IPS DF 4.7 (cell line): ENCODE measurements around the gene PPP1R27.

ENCODE experiments used
- DNase-seq: peaks from one replicate; pipeline ENCODE4 v3.0.0-alpha.2; 2013; ENCODE audit warnings: low spot score; ENCODE audit errors: extremely low read depth

Gene PPP1R27

DNA sequence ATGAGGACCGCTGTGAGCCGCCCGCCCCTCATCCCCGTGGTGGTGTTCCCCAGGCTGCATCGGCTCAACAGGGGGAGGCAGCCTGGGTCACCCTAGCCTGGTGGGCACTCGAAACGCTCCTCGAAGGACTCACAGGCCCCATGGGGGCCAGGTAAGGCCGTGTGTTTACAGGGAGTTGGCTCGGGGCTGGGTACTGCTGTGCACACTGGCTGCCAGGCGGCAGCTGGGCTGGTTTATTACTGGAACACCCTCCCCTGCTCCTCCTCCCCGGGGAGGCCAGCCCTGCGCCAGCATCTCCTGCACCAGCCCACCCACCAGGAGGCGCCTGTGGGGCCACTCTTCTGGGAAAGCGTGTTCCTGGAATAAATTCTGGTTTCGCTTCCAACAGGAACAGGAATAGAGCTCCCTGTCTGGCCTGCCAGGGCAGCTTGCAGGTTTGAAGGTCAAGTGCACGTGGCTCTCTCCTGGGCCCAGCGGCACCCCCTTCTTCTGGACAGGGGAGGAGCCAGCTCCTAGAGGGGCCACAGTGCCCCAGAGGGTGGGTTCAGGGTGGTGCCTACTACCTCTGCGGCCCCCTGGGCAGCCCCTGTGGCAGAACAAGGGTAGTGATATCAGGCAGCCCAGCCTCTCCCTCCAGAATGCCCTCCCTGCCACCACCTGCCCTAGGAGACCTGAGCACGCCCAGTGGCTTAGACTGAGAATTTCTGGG lies 13.1 kb downstream of the PPP1R27 start:
- no peak for DNase-seq

DNA sequence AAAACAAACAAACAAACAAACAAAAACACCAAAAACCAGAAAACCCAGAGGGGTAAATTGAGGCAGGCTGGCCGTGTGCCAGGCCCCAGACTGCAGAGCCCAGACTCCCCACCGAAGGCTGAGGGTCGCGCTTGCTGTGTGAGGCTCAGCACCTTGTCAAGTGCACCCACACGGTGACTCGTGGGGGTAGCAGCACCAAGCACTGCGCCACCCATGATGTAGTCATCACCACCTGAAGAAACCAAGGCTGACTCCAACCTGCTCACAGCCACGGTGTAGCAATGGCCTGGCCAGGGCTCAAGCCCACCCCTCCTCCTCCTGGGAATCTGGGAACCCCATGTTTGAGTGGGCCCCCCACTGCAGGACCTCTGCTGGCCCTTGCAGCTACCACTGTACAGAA lies 13.7 kb downstream of the PPP1R27 start:
- no peak for DNase-seq

DNA sequence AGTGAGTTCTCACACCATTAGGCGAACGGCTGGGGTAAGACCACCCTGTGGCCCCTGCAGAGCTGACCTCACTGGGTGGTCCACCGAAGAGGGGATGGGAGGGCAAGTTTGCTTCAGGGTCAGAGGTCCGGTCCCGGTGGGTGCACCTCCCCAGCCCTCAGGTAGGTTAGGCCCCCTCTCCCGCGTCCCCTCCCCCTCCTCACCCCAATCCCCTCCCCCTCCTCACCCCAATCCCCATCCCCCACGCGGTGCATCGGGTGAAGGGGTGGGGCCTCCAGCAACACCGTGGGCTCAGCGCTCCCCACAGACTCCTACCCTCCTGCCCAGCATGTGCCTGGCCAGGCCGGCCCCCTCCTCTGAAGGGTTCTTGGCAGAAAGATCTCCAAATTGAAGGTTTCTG lies 15.1 kb downstream of the PPP1R27 start:
- no peak for DNase-seq

DNA sequence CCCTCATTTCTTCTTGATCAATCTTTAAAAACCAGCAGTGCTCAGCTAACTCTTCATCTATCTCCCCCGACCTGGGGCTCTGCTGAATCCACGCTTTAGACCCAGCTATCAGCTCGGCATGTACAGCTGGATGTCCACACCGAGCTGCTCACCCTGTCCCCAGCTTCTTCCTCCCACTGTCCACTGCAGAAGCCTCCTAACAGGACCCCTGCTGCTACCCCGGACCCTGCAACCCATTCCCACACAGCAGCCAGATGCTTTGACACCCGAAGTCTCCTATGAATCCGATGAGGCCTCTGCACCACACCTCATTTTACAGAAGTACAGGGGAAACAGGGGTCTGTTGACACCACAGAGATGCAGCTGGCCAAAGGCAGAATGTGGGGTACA lies 17.1 kb downstream of the PPP1R27 start:
- no peak for DNase-seq

DNA sequence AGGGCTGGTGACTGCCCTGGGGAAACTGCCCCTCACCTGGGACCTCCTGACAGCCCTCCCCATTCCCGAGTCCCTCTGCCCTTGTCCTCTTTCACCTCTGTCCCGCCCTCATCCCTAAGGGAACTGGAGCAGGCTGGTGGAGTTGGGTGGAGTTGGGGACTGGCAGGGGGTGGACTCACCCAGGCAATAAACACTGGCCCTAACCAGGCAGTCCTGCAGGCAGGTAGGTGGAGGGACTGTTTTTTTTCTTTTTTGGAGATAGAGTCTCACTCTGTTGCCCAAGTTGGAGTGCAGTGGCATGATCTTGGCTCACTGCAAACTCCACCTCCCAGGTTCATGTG lies 19.2 kb downstream of the PPP1R27 start:
- no peak for DNase-seq

DNA sequence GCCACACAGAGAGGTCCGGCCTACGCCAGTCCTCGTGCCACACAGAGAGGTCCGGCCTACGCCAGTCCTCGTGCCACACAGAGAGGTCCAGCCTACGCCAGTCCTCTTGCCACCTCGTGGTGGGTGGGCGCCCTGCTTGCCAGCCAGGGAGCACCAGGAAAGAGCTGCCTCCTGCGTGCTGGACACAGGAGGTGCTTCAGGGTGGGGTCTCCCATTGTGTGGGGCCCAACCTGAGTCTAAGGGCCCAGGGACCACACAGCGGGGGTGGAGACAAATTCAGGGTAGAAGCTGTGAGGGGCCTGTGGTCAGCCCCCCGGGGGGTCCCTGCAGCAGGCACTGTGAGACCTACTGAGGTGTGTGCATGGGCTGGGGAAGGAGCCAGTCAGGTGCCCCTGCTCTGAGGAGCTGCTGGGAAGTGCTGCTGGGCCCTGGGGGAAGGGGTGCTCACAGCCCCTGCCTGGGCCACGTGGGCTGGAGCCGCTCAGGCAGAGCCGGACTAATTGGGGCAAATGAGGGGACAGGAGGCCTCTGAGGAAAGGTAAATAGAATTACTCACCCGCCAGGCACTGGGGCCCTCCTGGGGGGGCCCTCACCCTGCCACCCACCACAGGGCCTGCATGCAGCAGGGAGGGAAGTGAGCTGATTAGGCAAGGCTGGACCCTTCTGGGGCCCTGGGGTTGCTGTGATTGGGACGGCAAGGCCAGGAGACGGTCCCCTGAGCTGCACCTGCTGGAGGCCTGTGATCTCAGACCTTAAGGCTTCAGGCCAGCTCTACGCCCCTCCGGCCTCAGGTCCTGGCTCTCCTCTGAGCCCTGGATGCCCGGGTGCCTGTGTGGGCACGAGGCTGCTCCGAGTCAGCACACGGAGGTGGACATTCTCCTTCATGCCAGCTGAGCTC lies 19.9 kb downstream of the PPP1R27 start:
- DNase-seq: no peak

DNA sequence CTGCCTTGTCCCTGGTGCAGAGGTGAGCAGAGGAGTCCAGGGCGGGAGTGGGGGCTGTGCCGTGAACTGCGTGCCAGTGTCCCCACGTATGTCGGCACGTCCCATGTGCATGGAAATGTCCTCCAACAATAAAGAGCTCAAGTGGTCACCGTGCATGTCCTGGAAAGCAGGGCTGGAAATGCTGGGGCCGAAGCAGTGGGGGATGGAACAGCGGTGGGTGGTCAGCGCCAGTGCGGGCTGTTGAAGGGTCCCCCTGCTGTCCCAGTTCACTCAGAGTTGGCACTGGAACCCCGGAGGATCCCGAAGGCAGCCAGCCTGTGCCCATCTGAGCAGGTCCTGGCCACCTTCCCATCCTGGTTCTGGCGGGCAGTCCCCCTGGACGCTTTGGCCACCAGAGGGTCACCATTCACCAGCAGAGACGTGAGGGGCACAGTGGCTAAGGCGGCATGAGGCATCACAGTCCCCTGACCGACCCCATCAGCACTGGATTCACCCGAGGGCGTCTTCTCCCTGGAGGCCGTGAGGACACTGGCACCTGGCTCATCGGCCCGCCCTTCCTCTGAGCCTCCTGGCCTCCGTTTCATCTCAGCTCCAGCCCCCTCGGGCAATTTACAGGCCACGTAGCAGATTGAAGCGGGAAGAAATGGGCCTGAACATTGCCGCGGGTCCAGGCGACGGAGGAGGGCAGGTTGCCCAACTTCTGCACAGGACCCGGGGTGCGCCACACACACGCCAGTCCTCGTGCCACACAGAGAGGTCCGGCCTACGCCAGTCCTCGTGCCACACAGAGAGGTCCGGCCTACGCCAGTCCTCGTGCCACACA lies 20.8 kb downstream of the PPP1R27 start:
- no peak for DNase-seq

DNA sequence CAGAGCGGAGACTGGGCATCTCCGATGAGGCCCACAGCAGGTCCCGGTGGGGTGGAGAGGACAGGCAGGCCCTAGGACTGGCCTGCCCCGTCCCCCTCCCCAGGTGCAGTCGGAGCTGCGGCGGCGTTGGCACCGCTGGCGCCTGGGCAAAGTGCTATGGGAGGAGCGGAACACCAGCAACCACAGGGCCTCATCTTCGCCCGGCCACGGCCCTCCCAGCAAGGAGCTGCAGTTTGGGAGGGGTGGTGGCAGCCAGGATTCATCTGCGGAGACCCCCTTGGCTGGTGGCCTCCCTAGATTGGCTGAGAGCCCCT lies 21.5 kb downstream of the PPP1R27 start:
- no peak for DNase-seq

DNA sequence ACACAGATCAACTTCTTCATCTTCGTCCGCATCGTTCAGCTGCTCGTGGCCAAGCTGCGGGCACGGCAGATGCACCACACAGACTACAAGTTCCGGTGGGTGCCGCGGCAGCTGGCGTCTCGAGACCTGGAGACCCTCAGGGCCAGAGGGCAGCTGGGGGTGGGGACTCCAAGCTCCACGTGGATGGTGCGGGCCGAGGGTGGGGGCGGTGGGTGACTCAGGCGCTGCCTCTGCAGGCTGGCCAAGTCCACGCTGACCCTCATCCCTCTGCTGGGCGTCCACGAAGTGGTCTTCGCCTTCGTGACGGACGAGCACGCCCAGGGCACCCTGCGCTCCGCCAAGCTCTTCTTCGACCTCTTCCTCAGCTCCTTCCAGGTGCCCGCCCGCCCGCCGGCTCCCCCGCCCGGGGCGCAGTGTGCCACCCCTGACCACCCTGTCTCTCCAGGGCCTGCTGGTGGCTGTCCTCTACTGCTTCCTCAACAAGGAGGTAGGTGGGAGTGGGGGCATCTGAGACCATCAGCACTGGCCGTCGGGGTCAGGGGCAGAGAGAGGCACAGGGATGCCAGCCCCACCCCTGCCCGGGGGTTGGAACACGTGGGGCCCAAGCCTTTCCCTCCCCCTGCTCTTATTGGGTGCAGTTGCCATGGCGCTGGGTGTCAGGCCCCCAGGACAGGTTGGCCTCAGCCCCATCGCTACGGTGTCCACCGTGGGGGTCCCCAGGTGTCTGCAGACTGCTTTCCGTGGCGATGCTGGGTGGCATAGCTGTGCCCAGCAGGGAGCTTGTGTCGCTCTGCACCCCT lies 22.1 kb downstream of the PPP1R27 start:
- no peak for DNase-seq

DNA sequence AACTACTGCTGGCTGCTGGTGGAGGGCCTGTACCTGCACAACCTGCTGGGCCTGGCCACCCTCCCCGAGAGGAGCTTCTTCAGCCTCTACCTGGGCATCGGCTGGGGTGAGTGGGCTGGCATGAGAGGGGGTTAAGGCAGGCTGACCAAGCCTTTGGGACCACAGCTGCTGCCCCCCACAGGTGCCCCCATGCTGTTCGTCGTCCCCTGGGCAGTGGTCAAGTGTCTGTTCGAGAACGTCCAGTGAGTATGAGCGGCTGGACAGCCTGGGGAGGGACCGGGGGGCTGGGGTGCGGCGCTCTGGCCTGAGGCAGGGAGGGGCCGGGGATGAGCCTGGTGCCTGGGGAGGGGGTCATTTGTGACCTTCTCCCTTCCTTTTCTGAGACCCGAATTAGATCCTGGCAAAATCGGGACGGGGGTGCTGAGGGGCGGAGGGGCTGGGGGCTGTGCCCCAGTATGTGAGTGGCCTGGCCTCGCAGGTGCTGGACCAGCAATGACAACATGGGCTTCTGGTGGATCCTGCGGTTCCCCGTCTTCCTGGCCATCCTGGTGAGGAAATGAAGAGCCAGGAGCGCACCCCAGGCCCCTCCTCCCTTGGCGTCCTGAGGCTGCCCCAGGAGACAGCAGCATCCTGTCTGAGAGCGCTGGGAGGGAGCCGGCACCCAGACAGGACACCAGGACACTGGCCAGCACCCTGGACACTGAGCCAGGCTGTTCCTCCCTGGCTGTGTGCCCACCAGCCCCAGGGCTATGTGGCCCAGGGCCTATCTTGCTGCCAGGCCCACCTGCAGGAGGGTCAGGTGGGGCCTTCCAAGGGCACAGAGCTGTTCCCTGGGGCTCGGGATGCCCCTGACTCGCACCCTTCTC lies 22.9 kb downstream of the PPP1R27 start:
- DNase-seq: no peak

DNA sequence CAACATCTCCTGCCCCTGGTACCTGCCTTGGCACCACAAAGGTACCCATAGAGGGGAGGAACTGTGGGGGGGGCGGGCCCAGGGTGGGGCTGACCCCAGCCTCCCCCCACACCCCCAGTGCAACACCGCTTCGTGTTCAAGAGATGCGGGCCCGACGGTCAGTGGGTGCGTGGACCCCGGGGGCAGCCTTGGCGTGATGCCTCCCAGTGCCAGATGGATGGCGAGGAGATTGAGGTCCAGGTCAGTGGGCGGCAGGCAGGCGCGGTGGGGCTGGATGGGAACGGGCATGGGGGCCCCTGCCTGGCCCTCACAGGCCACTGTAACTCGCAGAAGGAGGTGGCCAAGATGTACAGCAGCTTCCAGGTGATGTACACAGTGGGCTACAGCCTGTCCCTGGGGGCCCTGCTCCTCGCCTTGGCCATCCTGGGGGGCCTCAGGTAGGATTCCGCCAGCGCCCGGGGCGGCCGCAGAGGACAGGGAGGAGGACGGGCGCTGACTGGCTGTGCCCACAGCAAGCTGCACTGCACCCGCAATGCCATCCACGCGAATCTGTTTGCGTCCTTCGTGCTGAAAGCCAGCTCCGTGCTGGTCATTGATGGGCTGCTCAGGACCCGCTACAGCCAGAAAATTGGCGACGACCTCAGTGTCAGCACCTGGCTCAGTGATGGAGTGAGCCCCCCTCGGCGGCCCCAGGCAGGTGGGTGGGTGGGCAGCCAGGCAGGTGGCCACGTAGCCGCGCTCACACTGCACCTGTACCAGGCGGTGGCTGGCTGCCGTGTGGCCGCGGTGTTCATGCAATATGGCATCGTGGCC lies 23.8 kb downstream of the PPP1R27 start:
- DNase-seq: no peak

DNA sequence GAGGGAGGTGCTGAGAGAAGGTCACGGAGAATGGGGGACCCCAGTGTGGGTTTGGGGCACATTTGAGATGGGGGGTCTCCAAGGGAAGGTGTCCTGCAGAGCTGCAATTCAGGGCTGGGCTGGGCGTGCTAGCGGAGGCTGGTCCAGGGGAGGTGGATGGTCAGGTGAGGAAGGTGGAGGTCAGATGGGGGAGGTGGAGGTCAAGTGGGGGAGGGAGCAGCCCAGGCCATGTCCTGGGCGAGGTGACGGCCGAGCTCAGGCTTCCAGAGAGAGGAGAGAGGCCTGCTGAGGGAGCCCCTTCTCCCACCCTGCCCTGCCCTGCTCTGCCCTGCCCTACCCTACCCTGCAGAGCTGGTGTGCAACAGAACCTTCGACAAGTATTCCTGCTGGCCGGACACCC lies 24.4 kb downstream of the PPP1R27 start:
- DNase-seq: no peak

DNA sequence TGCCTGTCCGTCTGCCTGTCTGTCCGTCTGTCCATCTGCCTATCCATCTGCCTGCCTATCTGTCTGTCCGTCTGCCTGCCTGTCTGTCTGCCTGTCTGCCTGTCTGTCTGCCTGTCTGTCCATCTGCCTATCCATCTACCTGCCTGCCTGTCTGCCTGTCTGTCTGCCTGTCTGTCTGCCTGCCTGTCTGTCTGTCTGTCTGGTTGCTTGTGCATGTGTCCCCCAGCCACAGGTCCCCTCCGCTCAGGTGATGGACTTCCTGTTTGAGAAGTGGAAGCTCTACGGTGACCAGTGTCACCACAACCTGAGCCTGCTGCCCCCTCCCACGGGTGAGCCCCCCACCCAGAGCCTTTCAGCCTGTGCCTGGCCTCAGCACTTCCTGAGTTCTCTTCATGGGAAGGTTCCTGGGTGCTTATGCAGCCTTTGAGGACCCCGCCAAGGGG lies 25.3 kb downstream of the PPP1R27 start:
- no peak for DNase-seq

DNA sequence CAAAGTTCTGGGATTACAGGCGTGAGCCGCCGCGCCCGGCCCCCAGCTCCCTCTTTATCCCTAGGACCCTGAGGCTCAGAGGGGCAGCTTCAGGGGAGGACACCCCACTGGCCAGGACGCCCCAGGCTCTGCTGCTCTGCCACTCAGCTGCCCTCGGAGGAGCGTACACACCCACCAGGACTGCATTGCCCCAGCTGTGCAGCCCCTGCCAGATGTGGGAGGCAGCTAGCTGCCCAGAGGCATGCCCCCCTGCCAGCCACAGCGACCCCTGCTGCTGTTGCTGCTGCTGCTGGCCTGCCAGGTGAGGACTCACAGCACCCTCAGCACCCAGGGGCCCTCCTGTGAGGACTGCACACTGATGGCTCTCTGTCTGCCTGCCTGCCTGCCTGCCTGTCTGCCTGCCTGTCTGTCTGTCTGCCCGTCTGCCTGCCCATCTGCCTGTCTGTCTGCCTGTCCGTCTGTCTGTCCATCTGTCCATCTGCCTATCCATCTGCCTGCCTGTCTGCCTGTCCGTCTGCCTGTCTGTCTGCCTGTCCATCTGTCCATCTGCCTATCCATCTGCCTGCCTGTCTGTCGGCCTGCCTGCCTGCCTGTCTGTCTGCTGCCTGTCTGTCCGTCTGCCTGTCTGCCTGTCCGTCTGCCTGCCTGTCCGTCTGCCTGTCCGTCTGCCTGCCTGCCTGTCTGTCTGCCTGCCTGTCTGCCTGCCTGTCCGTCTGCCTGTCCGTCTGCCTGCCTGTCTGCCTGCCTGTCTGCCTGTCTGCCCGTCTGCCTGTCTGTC lies 25.9 kb downstream of the PPP1R27 start:
- DNase-seq: no peak

DNA sequence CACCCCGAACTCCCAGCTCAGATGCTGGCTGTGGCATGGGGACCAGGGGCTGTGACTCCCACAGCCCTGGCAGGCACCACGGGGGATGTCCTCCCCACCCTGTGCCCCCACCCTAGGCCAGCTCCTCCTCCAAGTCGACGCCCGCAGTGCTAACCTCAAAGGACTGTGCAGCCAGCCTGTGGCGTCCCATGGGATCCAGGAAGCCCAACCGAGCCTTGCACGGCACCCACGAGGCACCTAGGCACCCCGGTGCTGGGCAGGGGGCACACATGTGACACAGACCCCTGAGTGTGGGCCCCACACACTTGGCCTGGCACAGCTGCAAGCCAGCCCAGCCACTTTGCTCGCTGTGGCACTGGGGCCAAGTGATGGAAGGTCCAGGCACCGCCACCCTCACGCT lies 27.0 kb downstream of the PPP1R27 start:
- no peak for DNase-seq

DNA sequence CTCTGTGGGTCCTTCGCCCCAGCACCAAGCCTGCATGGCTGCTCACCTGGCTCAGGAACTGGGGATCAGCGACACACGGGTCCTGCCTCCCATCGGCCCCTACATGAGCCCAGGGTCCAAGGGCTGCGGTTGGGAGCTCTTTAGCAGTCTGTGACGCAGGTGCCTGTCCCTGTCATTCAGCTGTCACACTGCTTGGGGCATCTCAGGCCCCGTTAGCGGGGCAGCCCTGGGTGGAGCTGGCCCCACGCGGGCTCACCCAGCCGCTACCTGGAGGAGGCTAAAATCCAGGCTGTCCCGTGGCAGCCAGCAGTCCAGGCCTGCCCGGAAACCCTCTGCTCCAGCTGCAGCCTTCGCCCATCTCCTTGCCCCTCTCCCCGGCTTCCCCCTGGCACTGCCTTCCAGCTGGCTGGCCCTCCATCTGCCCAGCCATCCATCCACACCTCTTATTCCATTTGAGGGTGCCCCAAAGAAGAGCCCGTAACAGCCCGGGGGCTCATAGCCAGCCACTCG lies 27.6 kb downstream of the PPP1R27 start:
- DNase-seq: no peak

DNA sequence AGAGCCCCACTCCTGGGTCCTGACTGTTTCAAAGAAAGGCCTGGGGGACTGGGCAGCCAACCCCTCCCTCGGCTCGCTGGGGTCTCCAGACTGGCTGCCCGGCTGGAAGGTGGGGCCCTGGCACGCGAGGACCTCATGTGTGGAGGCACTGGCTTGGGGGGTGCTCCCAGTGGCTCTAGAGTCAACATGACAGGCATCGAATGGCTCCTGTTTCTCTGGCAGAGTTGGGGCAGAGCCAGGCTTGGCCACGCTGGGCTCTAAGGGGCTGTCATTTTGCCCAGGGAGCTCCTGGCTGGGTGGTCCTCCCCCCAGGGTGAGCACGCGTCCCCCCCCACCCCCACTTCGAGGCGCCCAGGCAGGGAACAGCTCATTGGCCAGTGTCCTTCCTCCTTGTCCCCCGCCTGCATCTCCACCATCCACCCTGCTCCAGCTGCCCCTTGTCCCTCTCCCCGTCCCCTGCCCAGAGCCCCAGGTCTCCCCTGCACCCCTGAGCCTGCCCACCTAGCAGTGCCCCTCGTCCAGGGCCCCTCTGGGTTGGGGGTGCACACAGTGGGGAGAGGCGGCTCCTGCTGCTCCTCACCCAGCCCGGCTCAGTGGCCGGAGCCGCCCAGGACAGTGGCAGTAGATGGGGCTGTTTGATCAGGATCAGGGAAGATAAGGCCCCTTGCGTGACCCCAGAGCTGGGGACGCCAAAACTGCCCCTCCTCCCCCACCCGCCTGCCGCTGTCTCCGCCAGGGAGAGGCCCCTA lies 28.2 kb downstream of the PPP1R27 start:
- no peak for DNase-seq
